Aorta (tissue), 5 donors: ENCODE measurements around the gene XPC. TPM values are rescaled to one million over a fixed set of nuclear protein-coding genes. Genes with fewer than 3 reads are reported as not detected.
A peak's percentile ranks its signal among the peaks of the same experiment; 100 is the strongest.
"Not testable (repeated sequence)": the region's sequence is repeated elsewhere in the genome, so short reads cannot be mapped to it uniquely, and the experiment has no call there.

Source experiments
- ATAC-seq: fragments of 200-7000 bp; cut with Tn5 transposase; one replicate; pipeline ENCODE4 v1.9.1; 2022; ENCODE audit warnings: moderate library complexity; ENCODE audit not compliant: low FRiP score
- DNase-seq, 2 donors: peaks; one replicate each; pipeline ENCODE4 v3.0.0-alpha.2; 2020
- H3K27ac ChIP-seq, 2 donors: one replicate each; pipeline ENCODE4 v1.5.1; 2013; ENCODE audit warnings: low read length in 2 of 2, mild to moderate bottlenecking in 2 of 2, moderate library complexity in 2 of 2, control low read depth in 1 of 2, inconsistent platforms in 1 of 2, low read depth in 1 of 2
- H3K27me3 ChIP-seq, 2 donors: one replicate each; pipeline ENCODE4 v1.6.1; 2013; ENCODE audit warnings: control low read depth in 1 of 2, low read length in 1 of 2, mild to moderate bottlenecking in 1 of 2, moderate library complexity in 1 of 2; ENCODE audit not compliant: insufficient read depth in 2 of 2, control insufficient read depth in 1 of 2
- H3K36me3 ChIP-seq, 2 donors: one replicate each; pipeline ENCODE4 v1.6.1; 2013; ENCODE audit warnings: control low read depth in 1 of 2, low read length in 1 of 2, mild to moderate bottlenecking in 1 of 2; ENCODE audit not compliant: insufficient read depth in 2 of 2, control insufficient read depth in 1 of 2
- H3K4me1 ChIP-seq, 2 donors: one replicate each; pipeline ENCODE4 v1.6.1; 2013; ENCODE audit warnings: low read length in 2 of 2, control low read depth in 1 of 2, mild to moderate bottlenecking in 1 of 2, moderate library complexity in 1 of 2; ENCODE audit not compliant: insufficient read depth in 2 of 2, control insufficient read depth in 1 of 2
- H3K4me3 ChIP-seq, 2 donors: one replicate each; pipeline ENCODE4 v1.5.1; 2013; ENCODE audit warnings: low read length in 2 of 2, control low read depth in 1 of 2, mild to moderate bottlenecking in 1 of 2
- H3K9me3 ChIP-seq: one replicate; pipeline ENCODE4 v1.6.1; 2013; ENCODE audit warnings: mild to moderate bottlenecking, low read length; ENCODE audit not compliant: control insufficient read depth
- WGBS, 2 donors: extraction: QIAGEN DNeasy Blood & Tissue Kit; methylation state at CpG; one replicate each; pipeline ENCODE4 v1.1.7; 2013; 5-methylcytosine and 5-hydroxymethylcytosine counted together
- intact Hi-C, 2 donors: fragments of 100-400 bp; cut with DNase I; formaldehyde crosslinking; loops; one replicate each; pipeline versions ENCODE4 v1.14.2 to v1.15.0; 2022
- long read RNA-seq, 2 donors: library from polyadenylated mRNA; unstranded; transcript quantifications; one replicate each; pipeline ENCODE4 v2.0.0, GENCODE V29; 2020 to 2021
- polyA plus RNA-seq, 2 donors: library from polyadenylated mRNA; stranded (reverse); fragments of 200-250 nt; gene quantifications; one replicate each; pipeline ENCODE4 v1.2.3, GENCODE V29; 2013
- total RNA-seq, 2 donors: library from RNA; stranded (reverse); fragmentation: NEBNext Ultra II Directional; extraction: Animal tissue kit (Norgen Biotek cat#: 25700); gene quantifications; one replicate each; pipeline ENCODE4 v1.2.1, GENCODE V29; 2021
- donor health status: healthy with polysubstance abuse.
- donor health status: Bipolar disorder and iron deficiency.
- donor health status: DM: no; HTN: no; CAD: no.
- donor health status: DM: no; HTN: no; CAD: no.
- donor health status: DM: yes; HTN: yes; CAD: no.

XPC gene
- total RNA-seq (10 to 100 TPM; 29.7 to 36.7 TPM), polyA plus RNA-seq (10 to 100 TPM; 14.3 to 37.1 TPM)
- long read RNA-seq, donor 1, transcript XPC-201 (16 exons, 3,832 nt) = major isoform, 10 of 70 reads
- long read RNA-seq, donor 1, partial matches to known transcripts = 44 of 70 reads
- long read RNA-seq, donor 1, other reads (novel, unspliced or antisense) = 16 of 70 reads
- long read RNA-seq, donor 2, partial matches to known transcripts = 23 of 36 reads
- long read RNA-seq, donor 2, other reads (novel, unspliced or antisense) = 9 of 36 reads

GRCh38 chr3:14178247-14179113 lies at the start of gene XPC, which contains the start of gene LSM3:
TSS of gene XPC (minus strand) at chr3:14178601. CDS start at chr3:14178568, 33 bp downstream.
TSS of gene LSM3 (plus strand) at chr3:14178817. CDS start at chr3:14178861, 44 bp downstream.
- peaks cover 0 to 9% of the 10 kb centered on the region in 2 donors for H3K4me1 ChIP-seq
- WGBS, 2 donors = 1% methylated on average over 74 to 78 of the region's 78 CpGs
- ATAC-seq = peak; percentile 100
- no peaks in the 10 kb centered on the region for H3K9me3 ChIP-seq
- H3K27ac ChIP-seq = peak within 1 kb of the TSS; percentile 68 to 97
- intact Hi-C loops = loop anchor here (1.0 to 10.0 kb wide), 5 partner anchors 32 to 284 kb away; partner anchors contain the start of genes TMEM43 (in 2 of the 2) and CHCHD4 (in 1 of the 2)
- DNase-seq = peak; percentile 96 to 99
- no peaks in the 10 kb centered on the region for H3K27me3 ChIP-seq
- H3K4me3 ChIP-seq = peak within 1 kb of the TSS; percentile 65 to 85
- peaks cover 0 to 5% of the 10 kb centered on the region in 2 donors for H3K36me3 ChIP-seq

- Histone ChIP-seq H3K27ac (no peak overlapping the region), H3K36me3 (no peaks in the 10 kb centered on the region), H3K4me1 (no peaks in the 10 kb centered on the region), H3K27me3 (no peaks in the 10 kb centered on the region), H3K4me3 (no peak overlapping the region), H3K9me3 (peaks cover under 1% of the 10 kb centered on the region)
- ATAC-seq (no peak), DNase-seq (no peak)
- intact Hi-C loops = no loop called here
- 0 to 93% methylated on average over 1 of the region's 1 CpG for WGBS, 2 donors
Observed at GRCh38 chr3:14227856-14228255, 49.5 kb upstream of the XPC start.

GRCh38 chr3:14226351-14226750 lies 48.0 kb upstream of the XPC start:
- H3K4me1 ChIP-seq, intact Hi-C loops, H3K27ac ChIP-seq, DNase-seq, H3K4me3 ChIP-seq, H3K9me3 ChIP-seq, H3K36me3 ChIP-seq, ATAC-seq, H3K27me3 ChIP-seq: not testable (repeated sequence)
- WGBS, 2 donors = 72 to 73% methylated on average over 3 of the region's 3 CpGs

GRCh38 chr3:14225421-14225820 lies 47.0 kb upstream of the XPC start:
- DNase-seq = no peak
- no peaks in the 10 kb centered on the region for H3K27me3 ChIP-seq
- 89 to 90% methylated on average over 9 of the region's 9 CpGs for WGBS, 2 donors
- H3K36me3 ChIP-seq = no peaks in the 10 kb centered on the region
- no peak overlapping the region for H3K27ac ChIP-seq
- intact Hi-C loops = no loop called here
- no peak for ATAC-seq
- peaks cover 2% of the 10 kb centered on the region for H3K9me3 ChIP-seq
- no peaks in the 10 kb centered on the region for H3K4me1 ChIP-seq
- no peak overlapping the region for H3K4me3 ChIP-seq

GRCh38 chr3:14224895-14225294 lies 46.5 kb upstream of the XPC start:
- Histone ChIP-seq H3K27me3 (no peaks in the 10 kb centered on the region), H3K4me1 (no peaks in the 10 kb centered on the region), H3K4me3 (no peak overlapping the region), H3K36me3 (no peaks in the 10 kb centered on the region), H3K9me3 (peaks cover 2% of the 10 kb centered on the region), H3K27ac (no peak overlapping the region)
- DNase-seq (no peak), ATAC-seq (no peak)
- intact Hi-C loops = no loop called here
- WGBS, 2 donors = 62 to 63% methylated on average over 6 of the region's 6 CpGs

GRCh38 chr3:14223595-14223994 lies 45.2 kb upstream of the XPC start:
- H3K9me3 ChIP-seq = peaks cover 2% of the 10 kb centered on the region
- ATAC-seq = no peak
- no peaks in the 10 kb centered on the region for H3K36me3 ChIP-seq
- no peaks in the 10 kb centered on the region for H3K27me3 ChIP-seq
- H3K4me3 ChIP-seq = no peak overlapping the region
- WGBS, 2 donors = 69 to 87% methylated on average over 1 of the region's 1 CpG
- DNase-seq = no peak
- H3K27ac ChIP-seq = no peak overlapping the region
- intact Hi-C loops = no loop called here
- no peaks in the 10 kb centered on the region for H3K4me1 ChIP-seq

GRCh38 chr3:14222900-14223594 lies 44.6 kb upstream of the XPC start:
- Histone ChIP-seq H3K27ac (no peak overlapping the region), H3K9me3 (peaks cover 2% of the 10 kb centered on the region), H3K27me3 (no peaks in the 10 kb centered on the region), H3K36me3 (no peaks in the 10 kb centered on the region), H3K4me3 (no peak overlapping the region), H3K4me1 (no peaks in the 10 kb centered on the region)
- intact Hi-C loops = no loop called here
- 85 to 87% methylated on average over 3 of the region's 3 CpGs for WGBS, 2 donors
- DNase-seq (no peak), ATAC-seq (no peak)

- H3K36me3 ChIP-seq = no peaks in the 10 kb centered on the region
- intact Hi-C loops = no loop called here
- 42 to 59% methylated on average over 1 of the region's 1 CpG for WGBS, 2 donors
- no peaks in the 10 kb centered on the region for H3K4me1 ChIP-seq
- no peak overlapping the region for H3K4me3 ChIP-seq
- H3K9me3 ChIP-seq = peaks cover 2% of the 10 kb centered on the region
- H3K27me3 ChIP-seq = no peaks in the 10 kb centered on the region
- ATAC-seq = no peak
- H3K27ac ChIP-seq = no peak overlapping the region
- DNase-seq = no peak
Observed at GRCh38 chr3:14222457-14222856, 44.1 kb upstream of the XPC start.
